Measurements from ENCODE around the gene ACTN2. TPM values are rescaled to one million over a fixed set of nuclear protein-coding genes. Genes with fewer than 3 reads are reported as not detected.

ACTN2 gene
- total RNA-seq, 1 donor from 2014 or later = 111 TPM

DNA sequence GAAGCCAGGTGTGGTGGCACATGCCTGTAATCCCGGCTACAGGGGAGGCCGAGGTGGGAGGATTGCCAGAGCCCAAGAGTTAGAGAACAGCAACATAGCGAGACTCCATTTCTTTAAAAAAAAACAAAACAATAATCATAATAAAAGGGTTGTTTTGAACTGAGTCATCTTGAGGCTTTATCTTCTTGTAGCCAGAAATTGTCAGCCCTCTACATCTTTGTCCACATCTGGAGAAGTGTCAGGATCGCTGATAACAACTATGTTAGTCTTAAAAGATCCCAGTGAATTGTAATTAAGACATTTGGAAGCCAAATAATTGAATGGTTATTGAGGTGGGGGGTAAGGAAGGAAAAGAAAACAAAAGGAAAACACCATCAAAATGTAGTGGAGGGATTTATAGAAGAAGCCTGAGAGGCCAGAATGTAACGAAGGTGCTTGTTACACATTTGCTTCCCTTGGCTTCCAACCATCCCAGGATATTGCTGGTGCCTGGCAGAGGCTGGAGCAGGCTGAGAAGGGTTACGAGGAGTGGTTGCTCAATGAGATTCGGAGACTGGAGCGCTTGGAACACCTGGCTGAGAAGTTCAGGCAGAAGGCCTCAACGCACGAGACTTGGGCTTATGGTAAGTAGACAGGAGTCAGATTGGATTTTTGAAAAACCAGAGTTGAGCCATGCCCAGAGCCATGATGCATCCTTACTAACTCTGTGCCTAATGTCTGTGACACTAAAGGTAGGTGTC lies 56.3 kb downstream of the ACTN2 start:
- DNase-seq = no peak

DNA sequence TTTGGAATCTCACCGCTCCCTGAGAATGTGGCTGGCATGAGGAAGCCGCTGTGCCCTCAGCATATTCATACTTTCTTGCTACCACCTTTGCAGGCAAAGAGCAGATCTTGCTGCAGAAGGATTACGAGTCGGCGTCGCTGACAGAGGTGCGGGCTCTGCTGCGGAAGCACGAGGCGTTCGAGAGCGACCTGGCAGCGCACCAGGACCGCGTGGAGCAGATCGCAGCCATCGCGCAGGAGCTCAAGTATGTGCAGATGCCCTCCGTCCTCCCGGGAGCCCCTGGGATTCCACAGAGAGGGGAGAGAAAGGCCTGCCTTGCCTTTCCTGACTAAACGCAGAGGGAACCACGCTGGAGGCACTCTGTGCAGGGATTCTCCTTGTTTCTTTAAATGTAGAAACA lies 58.2 kb downstream of the ACTN2 start:
- DNase-seq = no peak

DNA sequence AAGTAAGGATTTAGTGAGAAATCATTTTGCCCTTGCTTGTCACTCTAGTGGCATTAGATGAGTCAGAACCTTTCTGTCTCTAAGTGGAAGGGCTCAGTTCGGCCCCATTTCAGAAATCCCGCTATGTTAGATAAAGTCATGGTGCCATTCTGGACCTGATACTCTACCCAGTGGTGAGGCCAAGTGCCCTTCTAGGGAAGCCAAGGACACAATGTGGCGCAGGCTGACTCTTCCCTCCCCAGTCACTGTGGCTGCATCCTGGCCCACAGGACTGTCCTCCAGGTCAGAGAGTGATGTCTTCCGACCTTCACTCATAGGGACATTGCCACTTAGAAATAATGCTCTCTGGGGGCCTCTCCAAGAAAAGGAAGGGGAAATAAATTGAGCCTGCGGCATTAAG lies 60.5 kb downstream of the ACTN2 start:
- DNase-seq = no peak

DNA sequence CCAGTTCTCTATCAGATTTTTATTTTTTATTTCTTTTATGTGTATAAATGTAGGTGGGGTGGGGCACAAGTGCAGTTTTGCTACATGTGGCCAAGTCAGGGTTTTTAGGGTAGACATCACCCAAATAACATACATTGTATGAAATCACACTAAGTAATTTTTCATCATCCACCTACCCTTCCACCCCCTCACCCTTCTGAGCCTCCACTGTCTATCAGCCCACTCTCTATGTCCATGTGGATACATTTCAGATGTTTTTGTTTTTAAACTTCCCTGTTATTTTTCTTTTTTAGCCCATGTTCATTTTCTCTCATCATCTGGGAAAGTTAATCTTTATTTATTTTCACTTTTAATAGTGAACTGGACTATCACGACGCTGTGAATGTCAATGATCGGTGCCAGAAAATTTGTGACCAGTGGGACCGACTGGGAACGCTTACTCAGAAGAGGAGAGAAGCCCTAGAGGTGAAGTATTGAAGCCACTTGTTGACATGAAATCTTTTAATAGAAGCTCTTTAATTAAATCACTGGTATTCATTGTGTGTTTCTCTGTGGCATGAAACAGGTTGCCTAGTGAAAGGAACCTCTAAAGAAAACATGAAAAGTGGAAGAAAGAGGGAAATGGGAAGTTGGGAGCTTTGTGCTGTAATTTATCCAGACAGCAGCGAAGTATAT lies 61.1 kb downstream of the ACTN2 start:
- DNase-seq = no peak

DNA sequence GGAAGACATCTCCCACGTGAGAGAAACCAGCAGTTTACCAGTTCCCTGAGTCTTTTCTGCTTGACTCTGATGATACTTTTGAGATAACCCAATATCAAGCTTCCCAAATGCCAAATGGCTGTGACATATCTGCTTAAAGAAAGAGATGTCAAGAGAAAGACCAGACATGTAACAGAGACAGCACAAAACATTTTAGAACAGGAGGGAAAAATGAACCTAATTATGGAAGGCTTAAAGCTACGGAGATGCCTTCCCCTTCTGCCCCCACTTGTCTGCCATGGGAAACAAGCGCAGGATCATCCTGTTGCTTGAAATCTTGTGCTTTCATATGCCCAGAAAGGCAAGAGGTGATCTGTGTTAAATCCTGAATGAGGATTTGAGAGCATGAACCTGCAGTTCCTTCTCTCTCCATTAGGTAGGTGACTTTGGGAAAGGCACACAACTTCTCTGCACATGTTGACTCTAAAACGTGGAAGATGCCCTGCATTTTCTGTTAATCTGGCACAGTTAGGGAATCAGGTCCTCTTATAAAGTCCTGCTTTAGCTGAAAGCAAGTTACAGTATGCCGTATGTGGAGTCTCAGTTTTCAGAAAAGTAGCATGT lies 62.1 kb downstream of the ACTN2 start:
- no peak for DNase-seq

DNA sequence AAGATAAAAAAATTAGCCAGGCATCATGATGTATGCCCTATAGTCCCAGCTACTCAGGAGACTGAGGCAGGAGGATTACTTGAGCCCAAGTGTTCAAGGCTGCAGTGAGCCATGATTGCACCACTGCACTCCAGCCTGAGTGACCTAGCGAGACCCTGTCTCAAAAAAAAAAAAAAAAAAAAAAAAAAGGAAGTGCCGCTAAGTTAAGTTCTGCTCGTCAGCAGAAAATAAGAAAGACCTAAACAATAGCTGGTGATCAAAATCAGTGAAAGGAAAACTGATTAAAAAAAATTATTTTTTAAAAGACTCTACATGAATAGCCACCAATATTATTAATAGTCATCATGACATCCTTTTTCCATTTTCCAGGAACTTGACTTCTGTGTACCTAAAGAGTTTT lies 64.6 kb downstream of the ACTN2 start:
- no peak for DNase-seq

DNA sequence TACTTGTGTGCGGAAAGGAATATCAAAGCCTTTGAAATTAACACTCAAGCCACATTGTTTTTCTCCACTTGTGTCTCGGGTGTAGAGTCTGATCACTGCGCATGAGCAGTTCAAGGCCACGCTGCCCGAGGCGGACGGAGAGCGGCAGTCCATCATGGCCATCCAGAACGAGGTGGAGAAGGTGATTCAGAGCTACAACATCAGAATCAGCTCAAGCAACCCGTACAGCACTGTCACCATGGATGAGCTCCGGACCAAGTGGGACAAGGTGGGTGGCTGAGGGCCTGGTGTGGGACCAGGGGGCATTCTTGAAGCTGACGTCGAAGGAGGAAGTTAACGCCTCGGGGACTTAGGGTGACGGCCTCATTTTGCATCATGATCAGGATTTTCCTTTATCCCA lies 65.1 kb downstream of the ACTN2 start:
- no peak for DNase-seq

DNA sequence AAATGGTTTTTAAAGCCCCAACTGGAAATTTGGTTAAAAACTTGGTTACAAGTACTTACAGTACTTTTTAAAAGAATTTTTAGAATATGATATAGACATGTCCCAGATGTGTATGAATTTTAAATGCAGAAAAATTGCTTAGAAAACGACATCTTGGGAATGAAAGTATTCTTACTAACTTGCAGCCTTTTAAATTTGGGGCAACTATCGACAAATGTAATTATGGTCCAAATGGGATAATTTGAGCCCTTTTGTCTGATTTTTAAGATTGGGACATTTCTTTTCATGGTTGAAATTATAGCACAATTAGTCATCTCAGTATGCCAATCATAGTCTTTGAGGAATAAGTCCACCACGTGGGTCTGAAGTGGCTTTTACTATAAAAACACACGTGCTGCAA lies 65.6 kb downstream of the ACTN2 start:
- DNase-seq = no peak

DNA sequence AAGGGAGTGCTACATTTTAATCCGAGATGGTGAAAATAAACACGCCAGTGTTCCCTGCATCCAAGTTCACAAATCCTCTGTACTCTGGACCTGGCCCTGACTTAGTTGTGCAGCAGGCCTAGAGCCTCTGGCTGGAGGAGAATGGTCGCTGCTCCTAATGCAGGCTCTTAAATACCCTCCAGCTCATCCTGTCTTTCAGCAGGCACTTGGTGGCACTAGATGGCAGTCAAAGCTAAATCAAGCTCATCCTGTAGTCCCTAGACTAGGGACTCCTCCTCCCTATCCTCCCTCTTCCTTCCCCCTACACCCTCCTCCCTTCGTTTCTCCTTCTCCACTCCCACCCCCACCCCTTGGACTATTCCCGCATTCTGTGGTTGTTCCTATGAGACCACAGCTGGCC lies 67.2 kb downstream of the ACTN2 start:
- DNase-seq = no peak

DNA sequence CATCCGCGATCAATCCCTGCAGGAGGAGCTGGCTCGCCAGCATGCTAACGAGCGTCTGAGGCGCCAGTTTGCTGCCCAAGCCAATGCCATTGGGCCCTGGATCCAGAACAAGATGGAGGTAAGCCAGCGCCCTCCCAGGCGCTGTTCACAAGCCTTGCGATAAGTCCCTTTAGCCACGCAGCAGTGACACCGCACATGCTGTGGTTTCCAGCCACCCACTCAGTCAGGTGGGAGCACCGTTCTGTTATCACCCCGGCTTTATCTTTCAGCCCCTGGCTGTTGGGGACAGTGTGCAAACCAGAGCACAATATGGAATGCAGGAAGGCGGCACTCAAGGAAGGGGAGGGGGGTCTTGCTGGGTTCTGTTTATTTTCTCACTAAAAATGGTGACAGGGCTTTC lies 67.7 kb downstream of the ACTN2 start:
- DNase-seq = no peak

DNA sequence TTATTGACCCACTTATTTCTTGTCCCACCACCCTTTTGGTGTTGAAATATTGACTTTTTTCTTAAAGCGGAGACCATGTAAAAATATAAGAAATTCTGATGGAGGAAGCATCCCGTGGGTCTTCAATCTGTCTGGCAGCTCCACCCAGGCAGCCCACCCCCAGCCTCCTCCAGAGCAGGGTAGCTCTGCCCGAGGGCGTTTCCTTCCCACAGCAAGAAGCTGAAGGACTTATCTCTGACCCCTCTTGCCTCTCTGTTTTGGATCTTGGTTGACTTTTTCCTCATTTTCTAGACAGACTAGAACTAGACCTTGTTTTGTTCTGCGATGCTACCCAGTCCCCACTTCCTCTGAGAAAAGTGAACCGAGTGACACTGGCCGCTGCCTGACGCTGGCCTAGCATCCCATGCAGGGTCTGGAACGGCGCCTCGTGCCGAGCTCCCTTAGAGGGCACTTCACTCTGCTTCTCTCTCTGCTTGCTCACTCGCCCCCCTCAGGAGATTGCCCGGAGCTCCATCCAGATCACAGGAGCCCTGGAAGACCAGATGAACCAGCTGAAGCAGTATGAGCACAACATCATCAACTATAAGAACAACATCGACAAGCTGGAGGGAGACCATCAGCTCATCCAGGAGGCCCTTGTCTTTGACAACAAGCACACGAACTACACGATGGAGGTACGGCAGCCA lies 68.4 kb downstream of the ACTN2 start:
- no peak for DNase-seq

DNA sequence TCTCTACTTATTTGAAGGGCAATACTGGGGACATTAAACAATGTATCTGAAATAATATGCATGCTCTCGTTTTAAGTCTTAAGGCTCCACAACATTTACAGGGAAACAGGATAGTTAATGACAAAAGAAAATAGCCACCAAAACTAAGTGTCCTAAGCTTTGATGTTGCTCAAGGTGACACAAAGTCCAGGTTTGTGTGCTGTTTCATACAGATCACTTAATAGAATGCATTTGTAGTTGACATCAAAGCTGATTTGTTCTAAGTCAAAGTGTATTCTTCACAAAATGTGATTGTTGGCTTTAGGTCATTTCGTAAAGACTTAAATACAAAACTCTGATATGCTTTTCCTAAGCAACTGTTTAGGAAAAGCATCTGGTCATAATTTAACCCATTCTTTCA lies 71.3 kb downstream of the ACTN2 start:
- no peak for DNase-seq

DNA sequence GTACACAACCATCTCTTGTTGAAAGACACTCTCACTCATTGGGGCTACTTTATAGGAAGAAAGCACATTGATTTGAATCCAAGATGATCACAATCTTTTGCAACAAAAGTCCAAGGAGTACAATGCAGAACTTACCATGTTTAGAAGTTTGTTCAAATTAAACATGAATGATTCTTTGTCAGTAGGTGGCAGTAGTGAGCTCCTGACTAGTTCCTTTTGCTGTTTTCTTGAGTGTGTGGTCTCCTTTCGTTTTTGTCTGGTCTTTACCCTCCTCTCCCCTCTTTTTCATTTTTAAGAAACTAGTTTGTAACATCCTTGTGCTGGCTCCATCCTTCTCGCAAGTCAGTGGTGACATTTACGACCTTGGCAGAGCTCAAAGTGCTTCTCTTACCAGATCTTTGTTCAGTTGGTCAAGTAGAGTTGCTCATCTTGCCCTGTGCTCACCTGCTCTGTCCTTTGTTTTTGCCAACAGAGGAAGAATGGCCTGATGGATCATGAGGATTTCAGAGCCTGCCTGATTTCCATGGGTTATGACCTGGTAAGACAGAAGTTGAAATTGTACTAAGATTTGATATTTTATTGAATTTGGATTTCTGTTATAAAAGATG lies 73.1 kb downstream of the ACTN2 start:
- no peak for DNase-seq

DNA sequence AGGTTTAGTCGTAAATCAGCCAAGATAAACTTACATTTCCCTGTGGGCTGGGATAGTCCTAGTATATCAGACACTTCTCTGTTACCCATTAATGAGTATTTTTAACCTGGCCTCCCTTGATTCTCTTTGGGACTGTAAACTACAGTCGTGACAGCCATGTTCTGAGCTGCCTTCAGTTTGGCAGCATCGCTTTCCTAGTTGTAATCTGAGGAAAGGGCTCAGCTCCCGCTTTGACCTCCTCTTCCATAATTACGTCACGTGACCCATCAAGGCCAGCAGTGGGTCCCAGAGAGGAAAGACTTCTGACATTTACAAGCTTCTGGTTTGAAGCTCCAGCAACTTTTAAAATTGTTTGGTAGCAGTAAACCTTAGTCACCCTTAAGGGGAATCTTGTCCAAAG lies 74.2 kb downstream of the ACTN2 start:
- no peak for DNase-seq

DNA sequence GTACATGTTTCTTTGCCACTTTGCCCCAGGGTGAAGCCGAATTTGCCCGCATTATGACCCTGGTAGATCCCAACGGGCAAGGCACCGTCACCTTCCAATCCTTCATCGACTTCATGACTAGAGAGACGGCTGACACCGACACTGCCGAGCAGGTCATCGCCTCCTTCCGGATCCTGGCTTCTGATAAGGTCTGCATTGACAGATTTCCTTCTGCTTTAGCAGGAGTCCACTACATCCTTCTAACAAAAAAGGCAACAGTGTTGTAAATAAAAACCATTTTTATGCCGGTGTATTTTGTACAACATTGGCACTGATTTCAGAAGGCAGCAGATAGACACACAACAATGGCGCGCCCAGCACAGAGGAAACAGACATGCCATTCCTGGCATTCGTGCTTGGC lies 74.7 kb downstream of the ACTN2 start:
- DNase-seq = no peak

DNA sequence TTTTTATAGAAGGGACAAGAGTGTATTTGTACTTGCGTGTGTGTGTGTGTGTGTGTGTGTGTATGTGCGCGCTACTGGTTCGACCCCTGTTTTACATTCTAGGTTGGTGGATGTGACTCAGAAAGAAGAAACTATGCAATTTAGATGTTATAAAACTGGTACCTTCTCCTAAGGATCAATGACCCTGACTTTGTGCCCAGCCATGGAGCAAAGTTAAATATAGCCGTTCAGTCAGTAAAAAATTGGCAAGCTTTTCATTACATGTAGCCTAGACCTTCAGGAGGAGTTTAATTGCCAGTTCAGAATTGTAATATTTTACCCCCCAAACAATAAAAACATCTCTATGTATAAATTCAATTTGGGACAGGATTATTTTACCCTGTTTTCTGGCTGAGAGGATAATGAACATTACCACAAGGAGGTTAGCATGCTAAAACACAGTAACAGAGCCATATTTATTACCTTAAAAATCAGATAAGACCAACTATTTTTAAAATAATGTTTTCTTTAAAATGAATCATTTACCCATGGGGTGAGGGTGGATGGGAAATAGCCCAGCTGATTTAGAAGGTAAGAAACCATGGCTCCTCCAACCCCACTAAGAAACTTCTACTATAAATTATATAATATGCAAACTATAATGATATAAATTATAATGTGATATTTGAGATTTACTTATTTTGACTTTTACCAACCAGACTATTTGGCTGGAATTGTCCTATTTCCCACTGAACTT lies 75.3 kb downstream of the ACTN2 start:
- DNase-seq = no peak

DNA sequence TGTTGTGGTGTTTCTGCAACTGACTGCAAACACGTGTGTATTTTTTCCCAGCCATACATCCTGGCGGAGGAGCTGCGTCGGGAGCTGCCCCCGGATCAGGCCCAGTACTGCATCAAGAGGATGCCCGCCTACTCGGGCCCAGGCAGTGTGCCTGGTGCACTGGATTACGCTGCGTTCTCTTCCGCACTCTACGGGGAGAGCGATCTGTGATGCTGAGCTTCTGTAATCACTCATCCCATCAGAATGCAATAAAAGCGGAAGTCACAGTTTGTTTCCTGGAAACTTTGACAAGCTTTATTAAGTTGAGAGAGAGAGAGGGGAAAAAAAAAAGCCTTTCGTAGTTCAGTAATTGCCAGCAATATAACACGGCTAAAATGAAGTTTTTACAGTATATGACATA lies 76.1 kb downstream of the ACTN2 start:
- DNase-seq = no peak

DNA sequence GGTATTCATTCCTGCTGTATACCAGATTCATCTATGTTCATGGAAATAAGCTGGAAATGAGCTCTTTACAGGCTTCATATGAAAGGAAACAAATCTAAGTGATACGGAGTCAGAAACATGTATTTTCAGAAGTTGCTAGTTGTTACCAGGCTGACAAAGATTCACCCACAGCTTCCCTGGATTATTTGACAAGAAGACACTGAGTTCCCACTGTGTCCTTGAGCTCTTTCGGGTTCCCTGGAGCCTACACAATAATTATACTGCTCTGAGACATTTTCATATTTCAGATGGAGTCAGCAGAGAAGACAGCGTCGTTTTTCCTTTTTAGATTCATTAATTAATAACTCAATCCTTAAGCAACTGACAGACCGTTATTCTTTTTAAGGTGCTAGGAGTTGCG lies 79.5 kb downstream of the ACTN2 start:
- no peak for DNase-seq

DNA sequence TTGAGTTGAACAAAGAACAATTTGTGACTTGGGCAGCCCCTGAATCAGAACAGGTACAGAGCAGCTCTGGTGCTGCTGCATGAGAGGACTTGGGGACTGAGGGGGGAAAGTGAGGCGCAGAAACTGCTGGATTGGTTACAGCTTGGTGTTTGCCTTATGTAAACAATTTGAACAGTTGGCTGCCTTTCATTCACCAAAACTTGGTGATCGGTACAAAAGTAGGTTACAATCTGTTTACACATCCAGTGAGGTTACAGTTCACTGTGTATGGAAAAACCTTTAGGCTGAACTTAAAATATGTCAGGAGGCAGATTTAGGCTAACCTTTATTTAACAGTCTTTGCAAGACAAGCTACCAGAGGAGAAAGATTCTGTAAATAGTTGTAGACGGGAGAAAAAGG lies 80.2 kb downstream of the ACTN2 start:
- no peak for DNase-seq

DNA sequence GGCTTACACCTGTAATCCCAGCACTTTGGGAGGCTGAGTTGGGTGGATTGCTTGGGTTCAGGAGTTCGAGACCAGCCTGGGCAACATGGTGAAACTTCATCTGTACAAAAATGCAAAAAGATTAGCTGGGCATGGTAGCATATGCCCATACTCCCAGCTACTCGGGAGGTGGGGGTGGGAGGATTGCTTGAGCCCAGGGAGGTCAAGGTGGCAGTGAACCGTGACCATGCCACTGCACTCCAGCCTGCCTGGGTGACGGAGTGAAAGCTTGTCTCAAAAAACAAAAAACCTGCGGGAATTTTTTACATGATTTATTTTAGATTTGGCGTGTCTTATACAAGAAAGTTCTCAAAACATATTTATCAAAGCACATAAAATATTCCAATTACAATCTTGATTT lies 81.0 kb downstream of the ACTN2 start:
- no peak for DNase-seq

DNA sequence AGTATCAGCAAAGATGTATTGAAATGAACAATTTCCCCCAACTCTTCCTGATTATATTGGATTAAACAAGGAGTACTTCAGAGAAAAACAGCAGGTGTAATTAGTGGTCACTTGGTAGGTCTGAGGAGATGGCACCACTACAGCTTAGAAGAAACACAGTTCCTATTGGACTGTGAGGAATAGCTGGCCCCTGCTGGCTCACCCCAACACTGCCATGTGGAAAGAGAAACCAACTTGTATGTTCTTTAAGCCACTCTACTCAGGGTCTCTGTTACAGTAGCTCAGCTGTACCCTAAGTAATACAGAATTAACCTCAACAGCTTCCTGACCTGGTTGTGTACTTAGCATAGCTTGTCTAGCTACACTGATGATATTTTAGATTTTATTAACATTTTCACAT lies 82.3 kb downstream of the ACTN2 start:
- no peak for DNase-seq

DNA sequence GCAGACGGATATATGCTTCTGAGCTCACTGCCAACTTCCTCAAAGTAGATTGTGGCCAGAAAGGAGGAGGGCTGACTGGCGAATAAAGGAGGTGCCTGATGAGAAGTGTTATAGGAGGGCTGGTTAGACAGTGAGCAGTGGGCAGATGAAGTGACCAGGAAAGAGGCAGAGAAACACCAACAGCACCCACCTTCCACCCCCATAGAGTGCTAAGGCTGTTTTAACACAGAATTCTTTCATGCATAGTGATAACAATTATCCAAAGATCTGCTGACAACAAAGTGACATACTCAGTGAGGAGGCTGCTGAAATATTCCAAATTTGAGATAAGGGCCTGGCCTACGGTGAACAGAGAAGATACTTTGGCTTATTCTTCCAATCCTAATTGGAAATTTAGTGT lies 87.6 kb downstream of the ACTN2 start:
- no peak for DNase-seq

Data from skin of body (tissue), 2 donors.